NCI-H146 treated with DMSO at 0.1 percent for 48 hours (cell line): Measurements from ENCODE around the gene FAM81A.
"Not testable (repeated sequence)": the region's sequence is repeated elsewhere in the genome, so short reads cannot be mapped to it uniquely, and the experiment has no call there.

Source experiments
- DNase-seq: peaks from one replicate; lab custom pipeline; 2025; ENCODE audit not compliant: unreplicated experiment; lab: John Stamatoyannopoulos, UW

The FAM81A gene

GRCh38 chr15:59420986-59421618 is 16.9 kb upstream of the FAM81A start:
- no peak for DNase-seq

GRCh38 chr15:59424616-59425015 is 13.4 kb upstream of the FAM81A start:
- no peak for DNase-seq

GRCh38 chr15:59428898-59429297 is 9.1 kb upstream of the FAM81A start:
- DNase-seq = not testable (repeated sequence)

GRCh38 chr15:59432389-59432788 is 5.6 kb upstream of the FAM81A start:
- no peak for DNase-seq

- DNase-seq = no peak
Measured at GRCh38 chr15:59434481-59434880, 3.5 kb upstream of the FAM81A start.

- no peak for DNase-seq
Measured at GRCh38 chr15:59436774-59437141, 1.2 kb upstream of the FAM81A start.

- no peak for DNase-seq
Measured at GRCh38 chr15:59437142-59437816, 707 bp upstream of the FAM81A start.

- no peak for DNase-seq
Measured at GRCh38 chr15:59438625-59439290, 772 bp downstream of the FAM81A start.

GRCh38 chr15:59439576-59439975 is 1.6 kb downstream of the FAM81A start:
- DNase-seq = no peak

GRCh38 chr15:59443341-59444072 is 5.5 kb downstream of the FAM81A start:
- DNase-seq = no peak

- DNase-seq = no peak
Measured at GRCh38 chr15:59444081-59444835, 6.3 kb downstream of the FAM81A start.

- DNase-seq = no peak
Measured at GRCh38 chr15:59444980-59445545, 7.1 kb downstream of the FAM81A start.

- DNase-seq = no peak
Measured at GRCh38 chr15:59446232-59446957, 8.4 kb downstream of the FAM81A start.

- DNase-seq = no peak
Measured at GRCh38 chr15:59447367-59447766, 9.4 kb downstream of the FAM81A start.

- DNase-seq = no peak
Measured at GRCh38 chr15:59448871-59449270, 10.9 kb downstream of the FAM81A start.

- no peak for DNase-seq
Measured at GRCh38 chr15:59453474-59454215, 15.7 kb downstream of the FAM81A start.

- DNase-seq = no peak
Measured at GRCh38 chr15:59456114-59456513, 18.1 kb downstream of the FAM81A start.

GRCh38 chr15:59457103-59457502 is 19.1 kb downstream of the FAM81A start:
- DNase-seq = no peak

GRCh38 chr15:59461521-59461920 is 23.5 kb downstream of the FAM81A start:
- no peak for DNase-seq
